Measurements from ENCODE around the gene HACD3.
"Not testable (repeated sequence)": the region's sequence is repeated elsewhere in the genome, so short reads cannot be mapped to it uniquely, and the experiment has no call there.

HACD3 gene

DNA sequence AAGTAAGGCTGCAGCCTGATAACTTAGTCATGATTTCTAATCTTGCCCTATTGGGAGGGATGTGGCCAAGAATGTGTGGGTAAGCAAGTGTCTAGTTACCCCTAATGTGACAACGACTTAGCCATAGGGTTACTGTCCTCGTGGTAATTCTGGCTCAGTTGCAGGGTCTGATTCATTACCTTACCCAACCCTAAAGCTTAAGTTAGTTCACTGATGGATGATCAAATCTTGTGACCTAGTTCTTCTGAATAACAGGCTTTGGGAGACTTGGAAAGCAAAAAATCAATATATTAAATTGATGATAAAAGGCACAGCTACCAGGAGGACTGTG is 82.3 kb downstream of the HACD3 start:
- Histone ChIP-seq H3K27me3 (ENCODE audit: control insufficient read depth, insufficient read depth, low read length) (no peaks in the 10 kb centered on the region), H3K4me1 (ENCODE audit: control insufficient read depth, insufficient read depth, low read length) (peaks cover 22% of the 10 kb centered on the region), H3K36me3 (ENCODE audit: control insufficient read depth, insufficient read depth, low read length) (no peaks in the 10 kb centered on the region), H3K4me3 (ENCODE audit: low read length) (no peak overlapping the region), H3K9ac (ENCODE audit: low read length) (no peak overlapping the region), H3K9me3 (ENCODE audit: control insufficient read depth, low read length) (no peaks in the 10 kb centered on the region)

DNA sequence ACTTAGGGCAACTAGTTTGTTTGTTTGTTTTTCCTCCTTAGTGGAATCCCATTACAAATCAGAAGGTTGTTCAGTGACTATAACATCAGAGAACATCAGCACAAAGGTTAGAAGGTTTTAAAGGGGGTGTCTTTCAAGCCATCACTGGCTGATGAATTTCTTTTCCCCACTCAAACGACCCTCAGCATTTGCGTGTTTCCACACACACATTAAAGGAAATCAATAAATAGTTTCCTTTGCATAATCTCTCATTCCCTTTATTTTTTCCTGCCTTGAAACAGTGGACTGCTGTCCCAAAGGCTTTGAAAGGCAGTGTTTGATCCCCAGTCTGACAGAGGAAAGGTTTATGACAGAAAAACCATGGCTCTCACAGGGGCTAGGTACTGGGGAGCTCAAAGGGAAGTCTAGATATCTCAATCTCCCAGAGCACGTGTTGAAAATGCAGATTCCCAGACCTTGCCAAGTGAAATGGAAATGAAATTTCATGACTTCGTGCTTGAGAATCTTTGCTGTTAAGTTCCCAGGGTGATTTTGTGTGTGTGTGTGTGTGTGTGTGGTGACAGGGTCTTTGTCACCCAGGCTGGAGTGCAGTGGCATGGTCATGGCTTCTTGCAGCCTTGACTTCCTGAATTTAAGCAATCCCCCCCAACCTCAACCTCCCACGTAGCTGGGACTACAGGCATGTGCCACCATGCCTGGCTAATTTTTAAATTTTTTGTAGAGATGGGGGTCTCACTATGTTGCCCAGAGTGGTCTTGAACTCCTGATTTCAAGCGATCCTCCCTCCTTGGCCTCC is 82.9 kb downstream of the HACD3 start:
- H3K36me3 ChIP-seq (ENCODE audit: control insufficient read depth, insufficient read depth, low read length): no peaks in the 10 kb centered on the region
- H3K4me3 ChIP-seq (ENCODE audit: low read length): no peak overlapping the region
- no peaks in the 10 kb centered on the region for H3K27me3 ChIP-seq (ENCODE audit: control insufficient read depth, insufficient read depth, low read length)
- H3K9me3 ChIP-seq (ENCODE audit: control insufficient read depth, low read length): no peaks in the 10 kb centered on the region
- H3K9ac ChIP-seq (ENCODE audit: low read length): no peak overlapping the region
- peaks cover 22% of the 10 kb centered on the region for H3K4me1 ChIP-seq (ENCODE audit: control insufficient read depth, insufficient read depth, low read length)

DNA sequence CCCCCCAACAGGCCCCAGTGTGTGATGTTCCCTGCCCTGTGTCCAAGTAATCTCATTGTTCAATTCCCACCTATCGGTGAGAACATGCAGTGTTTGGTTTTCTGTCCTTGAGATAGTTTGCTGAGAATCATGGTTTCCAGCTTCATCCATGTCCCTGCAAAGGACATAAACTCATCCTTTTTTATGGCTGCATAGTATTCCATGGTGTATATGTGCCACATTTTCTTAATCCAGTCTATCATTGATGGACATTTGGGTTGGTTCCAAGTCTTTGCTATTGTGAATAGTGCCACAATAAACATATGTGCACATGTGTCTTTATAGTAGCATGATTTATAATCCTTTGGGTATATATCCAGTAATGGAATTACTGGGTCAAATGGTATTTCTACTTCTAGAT is 85.6 kb downstream of the HACD3 start:
- H3K4me1 ChIP-seq (ENCODE audit: control insufficient read depth, insufficient read depth, low read length): peaks cover 12% of the 10 kb centered on the region
- not testable (repeated sequence) for H3K9me3 ChIP-seq (ENCODE audit: control insufficient read depth, low read length); H3K4me3 ChIP-seq (ENCODE audit: low read length); H3K9ac ChIP-seq (ENCODE audit: low read length); H3K36me3 ChIP-seq (ENCODE audit: control insufficient read depth, insufficient read depth, low read length); H3K27me3 ChIP-seq (ENCODE audit: control insufficient read depth, insufficient read depth, low read length)

DNA sequence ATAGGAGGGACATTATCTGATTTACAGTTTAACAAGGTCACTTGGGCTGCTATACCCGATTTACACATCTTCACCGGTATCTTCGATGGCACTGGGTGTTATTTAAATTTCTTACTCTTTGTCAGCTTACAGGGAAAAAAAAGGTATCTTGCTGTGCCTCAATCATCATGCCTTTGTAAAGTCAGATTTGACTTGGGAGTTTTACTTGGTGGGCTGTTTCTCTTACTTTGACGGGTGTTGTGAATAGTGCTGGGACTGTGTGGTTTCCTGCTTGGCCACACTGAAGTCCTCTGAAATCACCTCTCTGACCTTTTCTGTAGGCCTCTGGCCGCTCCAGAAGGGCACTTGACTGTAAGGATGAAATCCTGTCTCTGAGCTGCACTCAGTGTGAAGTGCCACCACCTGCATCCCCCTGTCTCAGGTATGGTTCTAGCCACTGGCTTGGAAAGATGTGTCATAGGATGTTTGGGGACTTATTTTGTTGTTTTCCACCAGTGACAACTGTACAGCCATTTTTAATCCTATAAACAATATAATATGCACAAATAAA is 88.4 kb downstream of the HACD3 start:
- Histone ChIP-seq H3K9me3 (ENCODE audit: control insufficient read depth, low read length) (no peaks in the 10 kb centered on the region), H3K4me3 (ENCODE audit: low read length) (no peak overlapping the region), H3K36me3 (ENCODE audit: control insufficient read depth, insufficient read depth, low read length) (no peaks in the 10 kb centered on the region), H3K27me3 (ENCODE audit: control insufficient read depth, insufficient read depth, low read length) (no peaks in the 10 kb centered on the region), H3K4me1 (ENCODE audit: control insufficient read depth, insufficient read depth, low read length) (no peaks in the 10 kb centered on the region), H3K9ac (ENCODE audit: low read length) (no peak overlapping the region)

DNA sequence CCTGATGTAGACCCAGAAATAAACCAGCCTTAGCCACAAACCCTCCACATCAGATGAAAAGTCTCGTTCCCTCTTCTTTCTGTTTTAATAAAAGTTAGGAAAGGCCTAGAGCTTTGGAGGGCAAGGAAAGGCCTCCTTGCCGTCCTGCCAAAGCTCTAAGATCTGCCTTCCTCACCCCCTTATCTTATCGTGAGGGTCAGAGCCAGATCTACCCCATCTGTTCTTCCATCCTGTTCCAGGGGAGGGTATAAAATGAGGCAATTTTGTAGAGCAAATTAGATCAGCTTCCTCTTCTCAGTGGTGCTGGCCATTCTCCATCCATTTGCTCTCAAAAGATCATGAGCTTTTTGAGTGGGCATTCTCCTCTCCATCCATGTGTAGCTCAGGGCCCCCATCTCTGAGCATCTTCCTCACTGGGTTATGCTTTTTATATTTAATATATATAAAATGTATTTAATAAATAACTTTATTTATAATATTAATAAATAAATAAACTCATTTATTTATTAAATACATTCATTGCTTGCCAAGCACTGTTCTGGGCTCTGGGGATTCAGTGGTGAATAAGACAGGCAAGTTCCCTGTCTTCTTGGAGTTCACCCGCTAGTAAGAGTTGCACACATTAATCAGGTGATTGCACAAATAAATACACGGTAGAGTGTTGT is 89.5 kb downstream of the HACD3 start:
- Histone ChIP-seq H3K27me3 (ENCODE audit: control insufficient read depth, insufficient read depth, low read length) (no peaks in the 10 kb centered on the region), H3K9me3 (ENCODE audit: control insufficient read depth, low read length) (no peaks in the 10 kb centered on the region), H3K4me3 (ENCODE audit: low read length) (no peak overlapping the region), H3K4me1 (ENCODE audit: control insufficient read depth, insufficient read depth, low read length) (no peaks in the 10 kb centered on the region), H3K36me3 (ENCODE audit: control insufficient read depth, insufficient read depth, low read length) (no peaks in the 10 kb centered on the region), H3K9ac (ENCODE audit: low read length) (no peak overlapping the region)

- Histone ChIP-seq H3K9ac (ENCODE audit: low read length) (no peak overlapping the region), H3K36me3 (ENCODE audit: control insufficient read depth, insufficient read depth, low read length) (no peaks in the 10 kb centered on the region), H3K4me1 (ENCODE audit: control insufficient read depth, insufficient read depth, low read length) (no peaks in the 10 kb centered on the region), H3K27me3 (ENCODE audit: control insufficient read depth, insufficient read depth, low read length) (no peaks in the 10 kb centered on the region), H3K9me3 (ENCODE audit: control insufficient read depth, low read length) (no peaks in the 10 kb centered on the region), H3K4me3 (ENCODE audit: low read length) (no peak overlapping the region)
These were observed 90.6 kb downstream of the HACD3 start for GRCh38 chr15:65620833-65621232.

GRCh38 chr15:65621638-65622037 is 91.4 kb downstream of the HACD3 start, which contains the start of gene SLC24A1:
TSS of gene SLC24A1 (plus strand) at chr15:65621938. CDS start at chr15:65624081, 2,143 bp downstream.
- no peak within 1 kb of the TSS for H3K4me3 ChIP-seq (ENCODE audit: low read length)
- H3K4me1 ChIP-seq (ENCODE audit: control insufficient read depth, insufficient read depth, low read length): no peaks in the 10 kb centered on the region
- H3K9me3 ChIP-seq (ENCODE audit: control insufficient read depth, low read length): no peaks in the 10 kb centered on the region
- no peaks in the 10 kb centered on the region for H3K27me3 ChIP-seq (ENCODE audit: control insufficient read depth, insufficient read depth, low read length)
- H3K36me3 ChIP-seq (ENCODE audit: control insufficient read depth, insufficient read depth, low read length): no peaks in the 10 kb centered on the region
- no peak within 1 kb of the TSS for H3K9ac ChIP-seq (ENCODE audit: low read length)

GRCh38 chr15:65623103-65623502 is 92.8 kb downstream of the HACD3 start:
- H3K9ac ChIP-seq (ENCODE audit: low read length): no peak overlapping the region
- no peak overlapping the region for H3K4me3 ChIP-seq (ENCODE audit: low read length)
- no peaks in the 10 kb centered on the region for H3K36me3 ChIP-seq (ENCODE audit: control insufficient read depth, insufficient read depth, low read length)
- no peaks in the 10 kb centered on the region for H3K4me1 ChIP-seq (ENCODE audit: control insufficient read depth, insufficient read depth, low read length)
- no peaks in the 10 kb centered on the region for H3K27me3 ChIP-seq (ENCODE audit: control insufficient read depth, insufficient read depth, low read length)
- H3K9me3 ChIP-seq (ENCODE audit: control insufficient read depth, low read length): no peaks in the 10 kb centered on the region

DNA sequence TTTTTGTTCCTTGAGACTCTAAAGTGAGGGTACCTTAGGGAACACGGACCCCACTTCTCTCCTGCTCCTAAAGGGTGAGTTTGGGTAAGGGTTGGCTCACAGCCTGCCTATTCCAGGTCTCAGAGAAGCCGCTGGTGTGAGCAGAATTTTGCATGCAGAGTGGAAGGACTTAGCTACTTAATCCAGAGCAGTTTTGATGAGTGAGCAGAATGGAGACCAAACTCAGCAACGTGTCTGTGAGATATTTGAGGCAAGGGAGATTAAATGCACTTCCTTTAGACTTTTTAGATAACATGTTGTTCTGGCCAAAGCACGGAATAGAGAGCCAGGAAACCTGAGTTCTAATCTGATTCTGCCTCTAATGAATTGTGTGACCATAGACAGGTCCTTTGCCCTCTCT is 96.6 kb downstream of the HACD3 start:
- Histone ChIP-seq H3K27me3 (ENCODE audit: control insufficient read depth, insufficient read depth, low read length) (no peaks in the 10 kb centered on the region), H3K4me3 (ENCODE audit: low read length) (no peak overlapping the region), H3K36me3 (ENCODE audit: control insufficient read depth, insufficient read depth, low read length) (no peaks in the 10 kb centered on the region), H3K9me3 (ENCODE audit: control insufficient read depth, low read length) (no peaks in the 10 kb centered on the region), H3K9ac (ENCODE audit: low read length) (no peak overlapping the region), H3K4me1 (ENCODE audit: control insufficient read depth, insufficient read depth, low read length) (no peaks in the 10 kb centered on the region)
